ENCODE measurements around the gene LRRC37B. TPM values are rescaled to one million over a fixed set of nuclear protein-coding genes. Genes with fewer than 3 reads are reported as not detected.
"Not testable (repeated sequence)": the region's sequence is repeated elsewhere in the genome, so short reads cannot be mapped to it uniquely, and the experiment has no call there.

Gene LRRC37B
- total RNA-seq, 1 experiment from 2014 or later = 19.1 TPM

- not testable (repeated sequence) for H2BK5ac ChIP-seq (ENCODE audit: insufficient read length, low read length); H3K23me2 ChIP-seq (ENCODE audit: insufficient read length, low read depth, low read length, poor library complexity, severe bottlenecking); H3K4ac ChIP-seq (ENCODE audit: low read depth, low read length); H2AFZ ChIP-seq (ENCODE audit: low read length); H3K27me3 Mint-ChIP-seq (ENCODE audit: low read depth); H3K4me1 ChIP-seq (ENCODE audit: insufficient read depth, low read length); H3K14ac ChIP-seq (ENCODE audit: insufficient read depth, low read length); H3K4me2 ChIP-seq (ENCODE audit: insufficient read depth, insufficient read length, low read length); H2BK15ac ChIP-seq (ENCODE audit: low read depth, low read length); H4K91ac ChIP-seq (ENCODE audit: insufficient read length, low read depth, low read length); H3K56ac ChIP-seq (ENCODE audit: insufficient read length, low read depth, low read length); H3K9me3 Mint-ChIP-seq; H3K18ac ChIP-seq (ENCODE audit: insufficient read length, low read depth, low read length); H3K9ac ChIP-seq (ENCODE audit: extremely low read depth, insufficient read length, low read length); H3K4me1 Mint-ChIP-seq; H3K23ac ChIP-seq (ENCODE audit: insufficient read length, low read depth, low read length); H4K20me1 ChIP-seq (ENCODE audit: control insufficient read depth, insufficient read depth, insufficient read length); H2BK120ac ChIP-seq (ENCODE audit: low read depth, low read length, poor library complexity, severe bottlenecking); H2AK5ac ChIP-seq (ENCODE audit: insufficient read length, low read length); H3K79me2 ChIP-seq (ENCODE audit: insufficient read depth, low read length); H3K4me3 Mint-ChIP-seq; H3K27ac Mint-ChIP-seq; H4K5ac ChIP-seq (ENCODE audit: insufficient read length, low read depth, low read length); H3K9me3 ChIP-seq (ENCODE audit: control insufficient read depth, low read depth, low read length); H3K79me1 ChIP-seq (ENCODE audit: insufficient read depth, low read depth, low read length, poor library complexity, severe bottlenecking); H3T11ph ChIP-seq (ENCODE audit: low read length); H2BK20ac ChIP-seq (ENCODE audit: low read depth, low read length, poor library complexity, severe bottlenecking); H3K27me3 ChIP-seq (ENCODE audit: insufficient read depth, low read length); H2BK12ac ChIP-seq (ENCODE audit: insufficient read length, low read depth, low read length); H4K8ac ChIP-seq (replicated peaks; ENCODE audit: insufficient read length, low read depth, low read length); H3K27ac ChIP-seq (ENCODE audit: insufficient read length, low read depth, low read length)
- no CpG with 5 or more reads among the region's 17 CpGs for WGBS (ENCODE audit: extremely low coverage, insufficient read length, low lambda C conversion rate)
- DNase-seq = peak; percentile 25
- H3K36me3 Mint-ChIP-seq (ENCODE audit: insufficient read depth in 1 of 3, low read depth in 3 of 3) = peaks cover 14 to 44% (median 42%) of the 10 kb centered on the region in 3 experiments; a peak in 6 of 7 replicates
These were observed 33.1 kb downstream of the LRRC37B start for GRCh38 chr17:32040246-32040645.

- not testable (repeated sequence) for H3K4me3 Mint-ChIP-seq; H2BK120ac ChIP-seq (ENCODE audit: low read depth, low read length, poor library complexity, severe bottlenecking); H2BK12ac ChIP-seq (ENCODE audit: insufficient read length, low read depth, low read length); H3K79me1 ChIP-seq (ENCODE audit: insufficient read depth, low read depth, low read length, poor library complexity, severe bottlenecking); H3K27ac ChIP-seq (ENCODE audit: insufficient read length, low read depth, low read length); H3K4ac ChIP-seq (ENCODE audit: low read depth, low read length); H3K4me1 Mint-ChIP-seq; H4K8ac ChIP-seq (replicated peaks; ENCODE audit: insufficient read length, low read depth, low read length); H3K9me3 ChIP-seq (ENCODE audit: control insufficient read depth, low read depth, low read length); H3K23me2 ChIP-seq (ENCODE audit: insufficient read length, low read depth, low read length, poor library complexity, severe bottlenecking); H3K9ac ChIP-seq (ENCODE audit: extremely low read depth, insufficient read length, low read length); H3T11ph ChIP-seq (ENCODE audit: low read length); H3K9me3 Mint-ChIP-seq; H3K27me3 Mint-ChIP-seq (ENCODE audit: low read depth); H3K4me1 ChIP-seq (ENCODE audit: insufficient read depth, low read length); H3K14ac ChIP-seq (ENCODE audit: insufficient read depth, low read length); H2AK5ac ChIP-seq (ENCODE audit: insufficient read length, low read length); H3K56ac ChIP-seq (ENCODE audit: insufficient read length, low read depth, low read length); H2BK5ac ChIP-seq (ENCODE audit: insufficient read length, low read length); H2BK20ac ChIP-seq (ENCODE audit: low read depth, low read length, poor library complexity, severe bottlenecking); H3K4me2 ChIP-seq (ENCODE audit: insufficient read depth, insufficient read length, low read length); H2BK15ac ChIP-seq (ENCODE audit: low read depth, low read length); H3K27me3 ChIP-seq (ENCODE audit: insufficient read depth, low read length); H3K27ac Mint-ChIP-seq; H3K18ac ChIP-seq (ENCODE audit: insufficient read length, low read depth, low read length); H4K91ac ChIP-seq (ENCODE audit: insufficient read length, low read depth, low read length); H2AFZ ChIP-seq (ENCODE audit: low read length); H4K5ac ChIP-seq (ENCODE audit: insufficient read length, low read depth, low read length); H4K20me1 ChIP-seq (ENCODE audit: control insufficient read depth, insufficient read depth, insufficient read length); H3K79me2 ChIP-seq (ENCODE audit: insufficient read depth, low read length); H3K23ac ChIP-seq (ENCODE audit: insufficient read length, low read depth, low read length)
- WGBS (ENCODE audit: extremely low coverage, insufficient read length, low lambda C conversion rate) = no CpG with 5 or more reads among the region's 19 CpGs
- peak; percentile 23 for DNase-seq
- H3K36me3 Mint-ChIP-seq (ENCODE audit: insufficient read depth in 1 of 3, low read depth in 3 of 3) = peaks cover 11 to 37% (median 31%) of the 10 kb centered on the region in 3 experiments; a peak in 6 of 7 replicates
These were observed 34.2 kb downstream of the LRRC37B start for GRCh38 chr17:32041306-32041875.

Measured in H9 (cell line).